ENCODE measurements around the gene MED15.

DNA sequence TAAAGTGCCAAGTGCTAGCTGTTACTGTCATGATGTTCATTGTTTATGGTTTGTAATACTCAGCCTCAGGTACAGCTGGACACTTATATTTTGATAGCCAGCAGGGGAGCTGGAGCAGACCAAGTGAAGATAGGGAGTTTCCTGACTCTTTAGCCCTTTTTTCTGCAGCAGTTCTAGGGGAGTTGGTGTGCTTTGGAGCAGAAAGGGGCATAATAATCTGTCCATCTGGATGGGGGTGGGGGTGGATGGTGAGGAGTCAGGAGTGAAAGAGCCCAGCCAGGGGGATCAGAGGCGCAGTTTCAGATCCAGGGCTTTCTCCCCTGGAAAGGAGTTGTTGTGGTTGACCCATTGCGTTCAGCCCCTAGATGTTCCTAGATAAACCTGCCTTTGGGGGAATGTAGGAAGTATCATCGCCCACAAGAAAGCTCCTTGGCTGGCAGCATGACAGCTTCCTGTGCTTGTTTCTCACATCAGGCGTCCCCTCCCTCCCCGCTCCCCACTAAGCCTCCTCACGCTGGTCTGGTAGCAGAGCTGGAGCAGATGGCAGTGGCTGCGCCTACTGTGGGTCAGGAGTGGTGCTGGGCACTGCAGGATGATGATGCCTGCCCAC is 41.9 kb downstream of the MED15 start:
- no peak for TF ChIP-seq POLR2A (IDR thresholded peaks at IDR 0.05)
- TF ChIP-seq, protein P1, sequence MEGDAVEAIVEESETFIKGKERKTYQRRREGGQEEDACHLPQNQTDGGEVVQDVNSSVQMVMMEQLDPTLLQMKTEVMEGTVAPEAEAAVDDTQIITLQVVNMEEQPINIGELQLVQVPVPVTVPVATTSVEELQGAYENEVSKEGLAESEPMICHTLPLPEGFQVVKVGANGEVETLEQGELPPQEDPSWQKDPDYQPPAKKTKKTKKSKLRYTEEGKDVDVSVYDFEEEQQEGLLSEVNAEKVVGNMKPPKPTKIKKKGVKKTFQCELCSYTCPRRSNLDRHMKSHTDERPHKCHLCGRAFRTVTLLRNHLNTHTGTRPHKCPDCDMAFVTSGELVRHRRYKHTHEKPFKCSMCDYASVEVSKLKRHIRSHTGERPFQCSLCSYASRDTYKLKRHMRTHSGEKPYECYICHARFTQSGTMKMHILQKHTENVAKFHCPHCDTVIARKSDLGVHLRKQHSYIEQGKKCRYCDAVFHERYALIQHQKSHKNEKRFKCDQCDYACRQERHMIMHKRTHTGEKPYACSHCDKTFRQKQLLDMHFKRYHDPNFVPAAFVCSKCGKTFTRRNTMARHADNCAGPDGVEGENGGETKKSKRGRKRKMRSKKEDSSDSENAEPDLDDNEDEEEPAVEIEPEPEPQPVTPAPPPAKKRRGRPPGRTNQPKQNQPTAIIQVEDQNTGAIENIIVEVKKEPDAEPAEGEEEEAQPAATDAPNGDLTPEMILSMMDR (IDR thresholded peaks at IDR 0.05), result no peak
